Keratinocyte (primary cell): ENCODE data around the gene ALOX5AP. TPM values are rescaled to one million over a fixed set of nuclear protein-coding genes. Genes with fewer than 3 reads are reported as not detected.

Source experiments
- DNase-seq: peaks from one replicate; pipeline ENCODE4 v3.0.0-alpha.2; 2011; ENCODE audit warnings: low read depth, missing footprints, low spot score
- FAIRE-seq: peaks from 2 replicates; lab custom pipeline; 2011; peaks lifted over from hg19 to GRCh38; lab: Jason Lieb, UNC
- H2AFZ ChIP-seq: 2 replicates; pipeline ENCODE4 v1.6.0; 2012; ENCODE audit warnings: low read length, control low read depth, inconsistent platforms; ENCODE audit not compliant: control insufficient read depth
- H3K27ac ChIP-seq: 2 replicates; pipeline ENCODE4 v1.5.1; 2011; ENCODE audit warnings: low read length; ENCODE audit not compliant: control insufficient read depth, insufficient read depth
- H3K27me3 ChIP-seq: 3 replicates; pipeline ENCODE4 v1.6.0; 2011; ENCODE audit warnings: low read length; ENCODE audit not compliant: control insufficient read depth, insufficient read depth; ENCODE audit errors: extremely low read depth
- H3K36me3 ChIP-seq, 2 experiments: 2 replicates in 1 of 2; 3 replicates in 1 of 2; pipeline ENCODE4 v1.5.1; 2011; ENCODE audit warnings: low read length in 2 of 2, mild to moderate bottlenecking in 1 of 2; ENCODE audit not compliant: control insufficient read depth in 2 of 2, insufficient read depth in 2 of 2; ENCODE audit errors: extremely low read depth in 1 of 2
- H3K4me1 ChIP-seq: 3 replicates; pipeline ENCODE4 v1.5.1; 2011; ENCODE audit warnings: low read length; ENCODE audit not compliant: control insufficient read depth, insufficient read depth; ENCODE audit errors: extremely low read depth
- H3K4me2 ChIP-seq: 3 replicates; pipeline ENCODE4 v1.6.0; 2011; ENCODE audit warnings: low read depth, low read length; ENCODE audit not compliant: control insufficient read depth, insufficient read depth; ENCODE audit errors: extremely low read depth
- H3K4me3 ChIP-seq, 3 experiments: fragments of 200-600 bp in 1 of 3; sonication (generic) in 1 of 3; 2 replicates in 2 of 3; 3 replicates in 1 of 3; pipeline ENCODE4 v1.5.1; 2011 to 2016; ENCODE audit warnings: low read length in 3 of 3, mild to moderate bottlenecking in 3 of 3, control low read depth in 2 of 3, inconsistent platforms in 1 of 3, low read depth in 1 of 3, mixed read lengths in 1 of 3, mixed run types in 1 of 3, moderate library complexity in 1 of 3; ENCODE audit not compliant: control insufficient read depth in 2 of 3, insufficient read depth in 2 of 3; ENCODE audit errors: extremely low read depth in 1 of 3
- H3K79me2 ChIP-seq: 2 replicates; pipeline ENCODE4 v1.6.0; 2012; ENCODE audit warnings: low read length; ENCODE audit not compliant: control insufficient read depth, insufficient read depth
- H3K9ac ChIP-seq: 3 replicates; pipeline ENCODE4 v1.6.0; 2011; ENCODE audit warnings: low read length; ENCODE audit not compliant: control insufficient read depth, insufficient read depth; ENCODE audit errors: extremely low read depth
- H3K9me1 ChIP-seq: 3 replicates; pipeline ENCODE4 v1.6.0; 2011; ENCODE audit warnings: low read length; ENCODE audit not compliant: control insufficient read depth, insufficient read depth; ENCODE audit errors: extremely low read depth
- H3K9me3 ChIP-seq: 2 replicates; pipeline ENCODE4 v1.5.1; 2012; ENCODE audit warnings: low read depth, low read length; ENCODE audit not compliant: control insufficient read depth
- H4K20me1 ChIP-seq: 3 replicates; pipeline ENCODE4 v1.6.0; 2011; ENCODE audit warnings: low read length; ENCODE audit not compliant: control insufficient read depth, insufficient read depth; ENCODE audit errors: extremely low read depth
- CTCF ChIP-seq, 3 experiments: IDR thresholded peaks in 1 of 3; conservative IDR thresholded peaks in 1 of 3; optimal IDR thresholded peaks in 1 of 3; 2 replicates in 2 of 3; 3 replicates in 1 of 3; pipeline versions ENCODE3 to v1.5.1; 2011; ENCODE audit warnings: low read length in 3 of 3, mild to moderate bottlenecking in 3 of 3, moderate library complexity in 2 of 3, control low read depth in 1 of 3, inconsistent platforms in 1 of 3; ENCODE audit not compliant: insufficient read depth in 2 of 3; ENCODE audit errors: extremely low read depth in 1 of 3
- EZH2 ChIP-seq: IDR thresholded peaks from one replicate; pipeline ENCODE4 v1.6.1; 2012; ENCODE audit warnings: inconsistent platforms, mild to moderate bottlenecking, low read length, moderate library complexity
- dilution Hi-C: fragments of 300-500 bp; cut with MboI; formaldehyde crosslinking; loops from one replicate; pipeline ENCODE4 v1.7.0; 2020; ENCODE audit warnings: low sequenced_read_pairs; ENCODE audit not compliant: extremely low pct_ligation_motif_present
- polyA plus RNA-seq, 5 experiments: library from polyadenylated mRNA; depleted of rRNA in 3 of 5; stranded (reverse) in 3 of 5; stranded (forward) in 1 of 5; unstranded in 1 of 5; fragments of >200 nt; gene quantifications; 1 replicate in 1 of 5; 2 replicates in 3 of 5; 3 replicates in 1 of 5; pipeline versions ENCODE4 v1.2.1 to v1.2.3, GENCODE V29; 2011 to 2012; ENCODE audit warnings: missing spikeins in 2 of 5, low read depth in 1 of 5, low replicate concordance in 1 of 5

Gene ALOX5AP
- polyA plus RNA-seq, 1 donor (not counting 4 experiments of a cell fraction or from before 2014, with no cell fraction given): 0.31 TPM

GRCh38 chr13:30789166-30789862 is 54.0 kb downstream of the ALOX5AP start:
- peaks cover 4% of the 10 kb centered on the region for H3K9me1 ChIP-seq
- dilution Hi-C loops: no loop called here
- no peaks in the 10 kb centered on the region for H4K20me1 ChIP-seq
- H3K27me3 ChIP-seq: no peaks in the 10 kb centered on the region
- no peak overlapping the region for H2AFZ ChIP-seq
- H3K4me2 ChIP-seq: no peak overlapping the region
- no peaks in the 10 kb centered on the region for H3K79me2 ChIP-seq
- DNase-seq: no peak
- H3K27ac ChIP-seq: no peak overlapping the region
- peaks cover 14% of the 10 kb centered on the region for H3K4me1 ChIP-seq
- no peak overlapping the region for H3K4me3 ChIP-seq
- peak; percentile 5 for FAIRE-seq
- no peak overlapping the region for H3K9ac ChIP-seq
- no peaks in the 10 kb centered on the region for H3K9me3 ChIP-seq
- no peaks in the 10 kb centered on the region for H3K36me3 ChIP-seq
- no peak for TF ChIP-seq EZH2
- TF ChIP-seq CTCF (optimal IDR thresholded peaks at IDR 0.05 in 1 of 3, IDR thresholded peaks at IDR 0.05 in 1 of 3, conservative IDR thresholded peaks at IDR 0.05 in 1 of 3; ENCODE audit: extremely low read depth in 1 of 3, insufficient read depth in 2 of 3, low read length in 3 of 3): no peak

GRCh38 chr13:30790592-30790991 is 55.2 kb downstream of the ALOX5AP start:
- no peak overlapping the region for H2AFZ ChIP-seq

More at GRCh38 chr13:30790592-30790991, 55.2 kb downstream of the ALOX5AP start:
- dilution Hi-C loops: loop anchor here (10.0 kb wide), 1 partner anchor 74 kb away; no protein-coding TSS in a partner anchor
- H3K4me1 ChIP-seq: peaks cover 18% of the 10 kb centered on the region
- FAIRE-seq: no peak
- H3K27me3 ChIP-seq: no peaks in the 10 kb centered on the region
- TF ChIP-seq EZH2 (no peak), CTCF (optimal IDR thresholded peaks at IDR 0.05 in 1 of 3, IDR thresholded peaks at IDR 0.05 in 1 of 3, conservative IDR thresholded peaks at IDR 0.05 in 1 of 3; ENCODE audit: extremely low read depth in 1 of 3, insufficient read depth in 2 of 3, low read length in 3 of 3) (no peak)
- no peak overlapping the region for H3K4me2 ChIP-seq
- peaks cover 4% of the 10 kb centered on the region for H3K9me1 ChIP-seq
- no peak for DNase-seq
- no peaks in the 10 kb centered on the region for H3K79me2 ChIP-seq
- no peaks in the 10 kb centered on the region for H3K9me3 ChIP-seq
- H3K36me3 ChIP-seq: no peaks in the 10 kb centered on the region
- no peaks in the 10 kb centered on the region for H4K20me1 ChIP-seq
- no peak overlapping the region for H3K27ac ChIP-seq
- no peak overlapping the region for H3K4me3 ChIP-seq
- no peak overlapping the region for H3K9ac ChIP-seq
